ENCODE results near the gene AOAH. TPM values are rescaled to one million over a fixed set of nuclear protein-coding genes. Genes with fewer than 3 reads are reported as not detected.

The AOAH gene
- total and polyA plus RNA-seq, 2 donors (not counting 3 experiments of a cell fraction or from before 2014, with no cell fraction given), result not detected

GRCh38 chr7:36755484-36755883, 31.2 kb upstream of the AOAH start:
- no TSS peak for BruUV-seq (replicated peaks)
- Histone ChIP-seq H3K4me3 (replicated peaks in 1 of 3; ENCODE audit: insufficient read depth in 1 of 3, low read depth in 1 of 3, low read length in 3 of 3) (no peak overlapping the region), H3K4me1 (ENCODE audit: control insufficient read depth, extremely low read depth, insufficient read depth, low read length) (no peaks in the 10 kb centered on the region), H3K9me1 (replicated peaks; ENCODE audit: control insufficient read depth, extremely low read depth, insufficient read depth, low read length) (no peaks in the 10 kb centered on the region), H2AFZ (ENCODE audit: low read depth, low read length) (no peak overlapping the region), H3K36me3 (ENCODE audit: control insufficient read depth in 2 of 2, extremely low read depth in 1 of 2, insufficient read depth in 2 of 2, low read length in 2 of 2) (no peaks in the 10 kb centered on the region), H3K9ac (replicated peaks; ENCODE audit: extremely low read depth, insufficient read depth, low read length) (no peak overlapping the region), H3K9me3 (replicated peaks; ENCODE audit: control insufficient read depth, insufficient read depth, low read length) (no peaks in the 10 kb centered on the region), H4K20me1 (replicated peaks; ENCODE audit: control insufficient read depth, extremely low read depth, insufficient read depth, low read length) (no peaks in the 10 kb centered on the region), H3K27me3 (ENCODE audit: control insufficient read depth in 2 of 2, insufficient read depth in 2 of 2, low read length in 2 of 2) (no peaks in the 10 kb centered on the region), H3K27ac (ENCODE audit: insufficient read depth, low read depth, low read length) (no peak overlapping the region), H3K4me2 (ENCODE audit: insufficient read depth, low read length) (no peak overlapping the region), H3K79me2 (ENCODE audit: control insufficient read depth, insufficient read depth, low read length) (no peaks in the 10 kb centered on the region)
- dilution Hi-C loops (cut with MboI; ENCODE audit: extremely low pct_ligation_motif_present, low sequenced_read_pairs) (no loop called here), intact Hi-C loops (cut with micrococcal nuclease) (no loop called here)
- TF ChIP-seq MYC (IDR thresholded peaks at IDR 0.05; ENCODE audit: low read depth, low read length) (no peak), GATA2 (IDR thresholded peaks at IDR 0.05; ENCODE audit: insufficient read depth, insufficient read length, low read depth, low read length) (no peak), POLR2AphosphoS5 (IDR thresholded peaks at IDR 0.05; ENCODE audit: insufficient read depth, low read depth, low read length) (no peak), MAX (IDR thresholded peaks at IDR 0.05; ENCODE audit: insufficient read depth, insufficient read length) (no peak), EZH2 (IDR thresholded peaks at IDR 0.05; ENCODE audit: borderline replicate concordance, low read depth, low read length, severe bottlenecking) (no peak), JUN (IDR thresholded peaks at IDR 0.05; ENCODE audit: borderline replicate concordance, insufficient read depth, insufficient read length, low read depth) (no peak), FOS (IDR thresholded peaks at IDR 0.05; ENCODE audit: borderline replicate concordance, insufficient read depth, low read length) (no peak), POLR2A (IDR thresholded peaks at IDR 0.05; ENCODE audit: low read depth, low read length) (no peak)
- TF ChIP-seq, protein P1, sequence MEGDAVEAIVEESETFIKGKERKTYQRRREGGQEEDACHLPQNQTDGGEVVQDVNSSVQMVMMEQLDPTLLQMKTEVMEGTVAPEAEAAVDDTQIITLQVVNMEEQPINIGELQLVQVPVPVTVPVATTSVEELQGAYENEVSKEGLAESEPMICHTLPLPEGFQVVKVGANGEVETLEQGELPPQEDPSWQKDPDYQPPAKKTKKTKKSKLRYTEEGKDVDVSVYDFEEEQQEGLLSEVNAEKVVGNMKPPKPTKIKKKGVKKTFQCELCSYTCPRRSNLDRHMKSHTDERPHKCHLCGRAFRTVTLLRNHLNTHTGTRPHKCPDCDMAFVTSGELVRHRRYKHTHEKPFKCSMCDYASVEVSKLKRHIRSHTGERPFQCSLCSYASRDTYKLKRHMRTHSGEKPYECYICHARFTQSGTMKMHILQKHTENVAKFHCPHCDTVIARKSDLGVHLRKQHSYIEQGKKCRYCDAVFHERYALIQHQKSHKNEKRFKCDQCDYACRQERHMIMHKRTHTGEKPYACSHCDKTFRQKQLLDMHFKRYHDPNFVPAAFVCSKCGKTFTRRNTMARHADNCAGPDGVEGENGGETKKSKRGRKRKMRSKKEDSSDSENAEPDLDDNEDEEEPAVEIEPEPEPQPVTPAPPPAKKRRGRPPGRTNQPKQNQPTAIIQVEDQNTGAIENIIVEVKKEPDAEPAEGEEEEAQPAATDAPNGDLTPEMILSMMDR (IDR thresholded peaks at IDR 0.05; ENCODE audit: extremely low read depth in 1 of 2, insufficient read depth in 1 of 2, low read depth in 1 of 2, low read length in 2 of 2), result no peak
- FAIRE-seq (no peak), DNase-seq (ENCODE audit: low read depth, low spot score) (no peak)
- ChIA-PET CTCF (interaction anchor here (1.3 kb wide), 1 partner anchor 11 kb away, joined by 3 read pairs; no protein-coding TSS in a partner anchor), POLR2A (no interaction called here)

Measured in endothelial cell of umbilical vein (primary cell).